Measurements from ENCODE around the gene BARX2. TPM values are rescaled to one million over a fixed set of nuclear protein-coding genes. Genes with fewer than 3 reads are reported as not detected.

Gene BARX2
- polyA plus RNA-seq, 1 donor from 2014 or later: not detected

DNA sequence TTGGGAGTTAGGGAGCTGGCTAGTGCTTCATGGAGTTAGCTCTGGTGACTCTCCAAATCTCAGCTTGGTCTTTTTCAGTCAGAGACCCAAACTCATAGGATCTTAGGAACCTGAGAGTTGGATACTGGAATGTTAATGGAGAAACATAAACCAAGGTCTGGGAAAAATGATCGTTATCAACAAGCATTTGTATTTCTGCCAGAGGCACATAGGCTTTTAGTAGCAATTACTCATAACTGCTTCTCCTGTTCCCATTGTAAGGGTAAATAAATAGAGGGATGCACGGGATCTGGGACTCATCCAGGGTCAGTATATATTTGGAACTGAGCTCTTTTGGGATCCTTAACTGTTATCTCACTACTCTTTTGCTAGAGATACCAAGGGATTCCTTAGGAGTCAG is 4.8 kb downstream of the BARX2 start:
- TF ChIP-seq EZH2 (IDR thresholded peaks at IDR 0.05; ENCODE audit: borderline replicate concordance, insufficient read depth, low read length, poor library complexity, severe bottlenecking): no peak
- no peak for TF ChIP-seq TAF1 (IDR thresholded peaks at IDR 0.05; ENCODE audit: low read depth)
- TF ChIP-seq RAD21 (conservative IDR thresholded peaks at IDR 0.05): no peak
- no peak for TF ChIP-seq MXI1 (conservative IDR thresholded peaks at IDR 0.05; ENCODE audit: poor library complexity, severe bottlenecking)
- TF ChIP-seq EP300 (conservative IDR thresholded peaks at IDR 0.05; ENCODE audit: poor library complexity, severe bottlenecking): no peak
- TF ChIP-seq, protein P1, sequence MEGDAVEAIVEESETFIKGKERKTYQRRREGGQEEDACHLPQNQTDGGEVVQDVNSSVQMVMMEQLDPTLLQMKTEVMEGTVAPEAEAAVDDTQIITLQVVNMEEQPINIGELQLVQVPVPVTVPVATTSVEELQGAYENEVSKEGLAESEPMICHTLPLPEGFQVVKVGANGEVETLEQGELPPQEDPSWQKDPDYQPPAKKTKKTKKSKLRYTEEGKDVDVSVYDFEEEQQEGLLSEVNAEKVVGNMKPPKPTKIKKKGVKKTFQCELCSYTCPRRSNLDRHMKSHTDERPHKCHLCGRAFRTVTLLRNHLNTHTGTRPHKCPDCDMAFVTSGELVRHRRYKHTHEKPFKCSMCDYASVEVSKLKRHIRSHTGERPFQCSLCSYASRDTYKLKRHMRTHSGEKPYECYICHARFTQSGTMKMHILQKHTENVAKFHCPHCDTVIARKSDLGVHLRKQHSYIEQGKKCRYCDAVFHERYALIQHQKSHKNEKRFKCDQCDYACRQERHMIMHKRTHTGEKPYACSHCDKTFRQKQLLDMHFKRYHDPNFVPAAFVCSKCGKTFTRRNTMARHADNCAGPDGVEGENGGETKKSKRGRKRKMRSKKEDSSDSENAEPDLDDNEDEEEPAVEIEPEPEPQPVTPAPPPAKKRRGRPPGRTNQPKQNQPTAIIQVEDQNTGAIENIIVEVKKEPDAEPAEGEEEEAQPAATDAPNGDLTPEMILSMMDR (IDR thresholded peaks at IDR 0.05; ENCODE audit: poor library complexity, severe bottlenecking): no peak
- TF ChIP-seq, protein P2, sequence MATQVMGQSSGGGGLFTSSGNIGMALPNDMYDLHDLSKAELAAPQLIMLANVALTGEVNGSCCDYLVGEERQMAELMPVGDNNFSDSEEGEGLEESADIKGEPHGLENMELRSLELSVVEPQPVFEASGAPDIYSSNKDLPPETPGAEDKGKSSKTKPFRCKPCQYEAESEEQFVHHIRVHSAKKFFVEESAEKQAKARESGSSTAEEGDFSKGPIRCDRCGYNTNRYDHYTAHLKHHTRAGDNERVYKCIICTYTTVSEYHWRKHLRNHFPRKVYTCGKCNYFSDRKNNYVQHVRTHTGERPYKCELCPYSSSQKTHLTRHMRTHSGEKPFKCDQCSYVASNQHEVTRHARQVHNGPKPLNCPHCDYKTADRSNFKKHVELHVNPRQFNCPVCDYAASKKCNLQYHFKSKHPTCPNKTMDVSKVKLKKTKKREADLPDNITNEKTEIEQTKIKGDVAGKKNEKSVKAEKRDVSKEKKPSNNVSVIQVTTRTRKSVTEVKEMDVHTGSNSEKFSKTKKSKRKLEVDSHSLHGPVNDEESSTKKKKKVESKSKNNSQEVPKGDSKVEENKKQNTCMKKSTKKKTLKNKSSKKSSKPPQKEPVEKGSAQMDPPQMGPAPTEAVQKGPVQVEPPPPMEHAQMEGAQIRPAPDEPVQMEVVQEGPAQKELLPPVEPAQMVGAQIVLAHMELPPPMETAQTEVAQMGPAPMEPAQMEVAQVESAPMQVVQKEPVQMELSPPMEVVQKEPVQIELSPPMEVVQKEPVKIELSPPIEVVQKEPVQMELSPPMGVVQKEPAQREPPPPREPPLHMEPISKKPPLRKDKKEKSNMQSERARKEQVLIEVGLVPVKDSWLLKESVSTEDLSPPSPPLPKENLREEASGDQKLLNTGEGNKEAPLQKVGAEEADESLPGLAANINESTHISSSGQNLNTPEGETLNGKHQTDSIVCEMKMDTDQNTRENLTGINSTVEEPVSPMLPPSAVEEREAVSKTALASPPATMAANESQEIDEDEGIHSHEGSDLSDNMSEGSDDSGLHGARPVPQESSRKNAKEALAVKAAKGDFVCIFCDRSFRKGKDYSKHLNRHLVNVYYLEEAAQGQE (IDR thresholded peaks at IDR 0.05; ENCODE audit: borderline replicate concordance): no peak
- no peak for TF ChIP-seq SMC3 (conservative IDR thresholded peaks at IDR 0.05; ENCODE audit: poor library complexity)
- no peak for TF ChIP-seq POLR2AphosphoS5 (IDR thresholded peaks at IDR 0.05)
- Histone ChIP-seq H3K9ac (ENCODE audit: low read length) (no peak overlapping the region), H3K9me2 (ENCODE audit: insufficient read depth, low read length) (no peaks in the 10 kb centered on the region), H2AFZ (ENCODE audit: low read depth, low read length) (no peak overlapping the region), H3K36me3 (ENCODE audit: insufficient read depth, low read length) (no peaks in the 10 kb centered on the region), H3F3A (ENCODE audit: insufficient read depth, low read length, poor library complexity, severe bottlenecking) (no peaks in the 10 kb centered on the region), H3K27me3 (ENCODE audit: insufficient read depth, low read depth, low read length) (peaks cover 33% of the 10 kb centered on the region), H3K4me3 (ENCODE audit: low read length) (no peak overlapping the region), H3K4me2 (ENCODE audit: low read length) (no peak overlapping the region), H3K27ac (ENCODE audit: low read length) (no peak overlapping the region), H3K9me3 (ENCODE audit: low read length) (no peaks in the 10 kb centered on the region), H4K20me1 (ENCODE audit: insufficient read depth) (no peaks in the 10 kb centered on the region), H3K79me2 (replicated peaks; ENCODE audit: insufficient read depth, low read length) (no peaks in the 10 kb centered on the region)

DNA sequence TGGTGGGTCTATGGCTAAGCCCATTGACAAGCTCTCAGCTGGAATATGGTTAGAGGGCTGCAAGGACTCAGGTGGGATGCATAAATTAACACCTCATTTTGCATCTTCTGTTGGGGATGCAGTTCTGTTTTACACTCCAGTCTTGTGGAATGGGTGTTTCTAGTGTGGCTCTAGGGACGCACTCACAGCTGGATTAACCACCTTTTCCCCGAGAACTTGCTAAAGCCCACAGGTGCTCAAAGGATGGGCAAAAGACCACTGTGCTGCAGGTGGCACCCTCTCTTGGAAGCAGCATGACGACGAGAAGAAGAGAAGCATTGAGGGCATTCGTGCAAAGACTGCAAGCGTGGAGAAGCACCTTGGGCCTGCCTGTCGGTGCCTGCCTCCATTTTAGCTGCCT is 6.9 kb downstream of the BARX2 start:
- Histone ChIP-seq H3K9me3 (ENCODE audit: low read length) (no peaks in the 10 kb centered on the region), H3K79me2 (replicated peaks; ENCODE audit: insufficient read depth, low read length) (no peaks in the 10 kb centered on the region), H3K36me3 (ENCODE audit: insufficient read depth, low read length) (no peaks in the 10 kb centered on the region), H3K9ac (ENCODE audit: low read length) (no peak overlapping the region), H3F3A (ENCODE audit: insufficient read depth, low read length, poor library complexity, severe bottlenecking) (no peaks in the 10 kb centered on the region), H3K4me2 (ENCODE audit: low read length) (no peak overlapping the region), H3K4me3 (ENCODE audit: low read length) (no peak overlapping the region), H4K20me1 (ENCODE audit: insufficient read depth) (no peaks in the 10 kb centered on the region), H3K27ac (ENCODE audit: low read length) (no peak overlapping the region), H3K27me3 (ENCODE audit: insufficient read depth, low read depth, low read length) (peaks cover 13% of the 10 kb centered on the region), H2AFZ (ENCODE audit: low read depth, low read length) (no peak overlapping the region), H3K9me2 (ENCODE audit: insufficient read depth, low read length) (no peaks in the 10 kb centered on the region)
- TF ChIP-seq TAF1 (IDR thresholded peaks at IDR 0.05; ENCODE audit: low read depth): no peak
- no peak for TF ChIP-seq RAD21 (conservative IDR thresholded peaks at IDR 0.05)
- TF ChIP-seq EZH2 (IDR thresholded peaks at IDR 0.05; ENCODE audit: borderline replicate concordance, insufficient read depth, low read length, poor library complexity, severe bottlenecking): no peak
- no peak for TF ChIP-seq SMC3 (conservative IDR thresholded peaks at IDR 0.05; ENCODE audit: poor library complexity)
- TF ChIP-seq EP300 (conservative IDR thresholded peaks at IDR 0.05; ENCODE audit: poor library complexity, severe bottlenecking): no peak
- TF ChIP-seq, protein P2 (IDR thresholded peaks at IDR 0.05; ENCODE audit: borderline replicate concordance): no peak
- no peak for TF ChIP-seq MXI1 (conservative IDR thresholded peaks at IDR 0.05; ENCODE audit: poor library complexity, severe bottlenecking)
- TF ChIP-seq, protein P1 (IDR thresholded peaks at IDR 0.05; ENCODE audit: poor library complexity, severe bottlenecking): no peak
- TF ChIP-seq POLR2AphosphoS5 (IDR thresholded peaks at IDR 0.05): no peak

Measured in neural cell (in vitro differentiated cells).